Glutamatergic neuron (in vitro differentiated cells): ENCODE measurements around the gene PCDHB3. TPM values are rescaled to one million over a fixed set of nuclear protein-coding genes. Genes with fewer than 3 reads are reported as not detected.

ENCODE experiments used
- DNase-seq: peaks from one replicate; pipeline ENCODE4 v3.0.0; 2022
- H3K27ac Mint-ChIP-seq: one replicate; pipeline ENCODE4 v1.8.0; 2020; ENCODE audit warnings: mild to moderate bottlenecking, mixed read lengths, inconsistent platforms; ENCODE audit not compliant: unreplicated experiment
- H3K27me3 Mint-ChIP-seq: one replicate; pipeline ENCODE4 v1.8.0; 2020; ENCODE audit warnings: mild to moderate bottlenecking, moderate library complexity, mixed read lengths, inconsistent platforms; ENCODE audit not compliant: unreplicated experiment
- H3K36me3 Mint-ChIP-seq: one replicate; pipeline ENCODE4 v1.8.0; 2020; ENCODE audit warnings: mild to moderate bottlenecking, mixed read lengths, inconsistent platforms; ENCODE audit not compliant: unreplicated experiment
- H3K4me1 Mint-ChIP-seq: one replicate; pipeline ENCODE4 v1.8.0; 2020; ENCODE audit warnings: mild to moderate bottlenecking, low read depth, mixed read lengths, inconsistent platforms; ENCODE audit not compliant: unreplicated experiment
- H3K4me3 Mint-ChIP-seq: one replicate; pipeline ENCODE4 v1.8.0; 2020; ENCODE audit warnings: mild to moderate bottlenecking, mixed read lengths, inconsistent platforms; ENCODE audit not compliant: unreplicated experiment
- H3K9me3 Mint-ChIP-seq: one replicate; pipeline ENCODE4 v1.8.0; 2020; ENCODE audit warnings: mild to moderate bottlenecking, moderate library complexity, mixed read lengths, inconsistent platforms; ENCODE audit not compliant: unreplicated experiment
- CTCF ChIP-seq: fragments of 200-600 bp; sonication (generic); IDR thresholded peaks from one replicate; pipeline ENCODE4 v1.5.0; 2021; ENCODE audit not compliant: partially characterized antibody, unreplicated experiment
- long read RNA-seq: library from polyadenylated mRNA; unstranded; transcript quantifications from one replicate; pipeline ENCODE4 v2.0.0, GENCODE V29; 2020; ENCODE audit not compliant: unreplicated experiment
- total RNA-seq: library from RNA; stranded (reverse); fragmentation: NEBNext Ultra II Directional; extraction: Animal tissue kit (Norgen Biotek cat#: 25700); gene quantifications from one replicate; pipeline ENCODE4 v1.2.1, GENCODE V29; 2021; ENCODE audit not compliant: unreplicated experiment

The PCDHB3 gene
- 36.9 TPM for total RNA-seq
- long read RNA-seq, partial matches to known transcripts: 0 of 3 reads
- long read RNA-seq, other reads (novel, unspliced or antisense): 0 of 3 reads

DNA sequence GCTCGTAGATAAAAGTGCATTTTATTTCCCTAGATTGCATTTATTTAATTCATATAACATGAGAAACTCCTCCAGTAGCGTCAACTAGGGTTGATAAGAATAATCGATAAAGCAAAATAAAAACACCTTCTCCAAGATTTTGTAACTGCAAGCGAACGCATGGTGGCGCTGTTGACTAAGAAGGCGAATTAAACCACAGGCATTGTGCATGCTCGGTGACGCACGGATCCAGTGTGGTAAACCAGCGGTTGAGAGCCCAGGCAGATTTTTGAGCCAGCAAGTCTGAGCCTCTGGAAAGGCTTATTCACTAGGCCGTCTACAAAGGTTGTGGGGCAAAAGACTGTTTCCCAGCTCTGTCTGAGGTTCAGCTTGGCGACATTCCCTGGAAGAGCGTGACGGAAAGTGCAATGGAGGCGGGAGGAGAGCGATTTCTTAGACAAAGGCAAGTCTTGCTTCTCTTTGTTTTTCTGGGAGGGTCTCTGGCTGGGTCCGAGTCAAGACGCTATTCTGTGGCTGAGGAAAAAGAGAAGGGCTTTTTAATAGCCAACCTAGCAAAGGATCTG lies at the start of gene PCDHB3:
Gene PCDHB3 (plus strand): TSS at position 231 of the 563 bp plus-strand sequence. CDS start 177 bp downstream, at position 408.
- DNase-seq: peak; percentile 73
- Mint-ChIP-seq H3K36me3 (peaks cover 64% of the 10 kb centered on the region), H3K27me3 (peaks cover 12% of the 10 kb centered on the region), H3K4me3 (peak within 1 kb of the TSS; percentile 97), H3K9me3 (peaks cover 44% of the 10 kb centered on the region), H3K4me1 (peaks cover 2% of the 10 kb centered on the region), H3K27ac (peak within 1 kb of the TSS; percentile 99)
- peak; percentile 62 for TF ChIP-seq CTCF

GRCh38 chr5:141050622-141051520 lies 49.4 kb upstream of the PCDHB3 start, which contains the start of gene PCDHB1:
Gene PCDHB1, plus strand, starts transcription at chr5:141051374. Its CDS starts 97 bp downstream, at chr5:141051471.
- H3K36me3 Mint-ChIP-seq: no peaks in the 10 kb centered on the region
- DNase-seq: no peak
- H3K27me3 Mint-ChIP-seq: peaks cover 6% of the 10 kb centered on the region
- H3K4me1 Mint-ChIP-seq: peaks cover 2% of the 10 kb centered on the region
- TF ChIP-seq CTCF: no peak
- no peaks in the 10 kb centered on the region for H3K9me3 Mint-ChIP-seq
- H3K4me3 Mint-ChIP-seq: peak within 1 kb of the TSS; percentile 90
- no peak within 1 kb of the TSS for H3K27ac Mint-ChIP-seq

DNA sequence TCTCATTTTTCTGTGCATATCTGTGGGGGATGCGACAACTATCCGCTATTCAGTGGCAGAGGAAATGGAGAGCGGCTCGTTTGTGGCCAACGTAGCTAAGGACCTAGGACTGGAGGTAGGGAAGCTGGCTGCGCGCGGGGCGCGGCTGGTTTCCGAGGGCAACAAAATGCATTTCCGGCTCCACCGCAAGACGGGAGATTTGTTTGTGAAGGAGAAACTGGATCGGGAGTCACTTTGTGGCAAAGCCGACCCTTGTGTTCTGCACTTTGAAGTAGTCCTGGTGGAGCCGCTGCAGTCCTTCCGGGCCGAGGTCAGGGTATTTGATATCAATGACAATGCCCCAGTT lies 48.8 kb upstream of the PCDHB3 start:
- Mint-ChIP-seq H3K4me1 (peaks cover 2% of the 10 kb centered on the region), H3K36me3 (no peaks in the 10 kb centered on the region), H3K27me3 (peaks cover 3% of the 10 kb centered on the region), H3K4me3 (peak overlapping the region; percentile 90), H3K27ac (no peak overlapping the region), H3K9me3 (no peaks in the 10 kb centered on the region)
- no peak for DNase-seq
- TF ChIP-seq CTCF: no peak

DNA sequence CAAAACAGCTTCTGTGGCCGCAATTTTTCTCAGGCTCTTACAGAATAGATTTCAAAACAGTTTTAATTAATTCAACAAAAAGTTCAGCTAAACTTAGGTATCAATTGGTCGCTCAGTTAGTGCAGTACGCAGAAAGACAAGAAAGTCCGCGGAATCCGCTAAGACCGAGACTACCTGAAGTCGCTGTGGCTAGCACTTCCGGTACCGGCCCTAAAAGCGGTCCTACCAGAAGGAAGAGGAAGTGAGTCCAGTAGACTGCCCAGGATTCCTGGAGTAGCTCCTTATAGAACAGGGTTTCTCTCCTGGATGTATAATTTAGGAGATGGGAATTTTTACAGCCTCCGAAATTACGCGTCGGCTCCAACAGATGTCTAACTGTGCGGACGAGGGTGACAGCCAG lies 22.4 kb upstream of the PCDHB3 start:
- Mint-ChIP-seq H3K27ac (peak overlapping the region; percentile 74), H3K27me3 (peaks cover 9% of the 10 kb centered on the region), H3K9me3 (peaks cover 6% of the 10 kb centered on the region), H3K36me3 (no peaks in the 10 kb centered on the region), H3K4me1 (peaks cover 2% of the 10 kb centered on the region), H3K4me3 (peak overlapping the region; percentile 86)
- peak; percentile 52 for DNase-seq
- no peak for TF ChIP-seq CTCF

- no peak for TF ChIP-seq CTCF
- Mint-ChIP-seq H3K27ac (no peak overlapping the region), H3K4me1 (no peaks in the 10 kb centered on the region), H3K4me3 (no peak overlapping the region), H3K27me3 (peaks cover 7% of the 10 kb centered on the region), H3K36me3 (peaks cover 3% of the 10 kb centered on the region), H3K9me3 (peaks cover 6% of the 10 kb centered on the region)
- DNase-seq: no peak
Measured at GRCh38 chr5:141082228-141082627, 18.0 kb upstream of the PCDHB3 start.
